ENCODE data around the gene ARID1B.
A peak's percentile ranks its signal among the peaks of the same experiment; 100 is the strongest.

ARID1B gene

GRCh38 chr6:156830126-156830525, 52.9 kb downstream of the ARID1B start:
- Histone ChIP-seq H3K9me3 (no peaks in the 10 kb centered on the region), H3K36me3 (peaks cover 16% of the 10 kb centered on the region), H3K4me3 (ENCODE audit: low read depth, low read length) (no peak overlapping the region), H3K4me1 (peaks cover 24% of the 10 kb centered on the region), H3K27me3 (no peaks in the 10 kb centered on the region)
- no peak for DNase-seq
- no peak for TF ChIP-seq CTCF (IDR thresholded peaks at IDR 0.05; ENCODE audit: low read depth, low read length)

- no peaks in the 10 kb centered on the region for H3K27me3 ChIP-seq
- peaks cover 18% of the 10 kb centered on the region for H3K36me3 ChIP-seq
- H3K4me1 ChIP-seq: peaks cover 11% of the 10 kb centered on the region
- DNase-seq: peak; percentile 39
- TF ChIP-seq CTCF (IDR thresholded peaks at IDR 0.05; ENCODE audit: low read depth, low read length): no peak
- no peak overlapping the region for H3K4me3 ChIP-seq (ENCODE audit: low read depth, low read length)
- no peaks in the 10 kb centered on the region for H3K9me3 ChIP-seq
Measured at GRCh38 chr6:156832231-156832647, 55.1 kb downstream of the ARID1B start.

- TF ChIP-seq CTCF (IDR thresholded peaks at IDR 0.05; ENCODE audit: low read depth, low read length): no peak
- H3K27me3 ChIP-seq: no peaks in the 10 kb centered on the region
- peaks cover 18% of the 10 kb centered on the region for H3K36me3 ChIP-seq
- H3K4me3 ChIP-seq (ENCODE audit: low read depth, low read length): no peak overlapping the region
- DNase-seq: no peak
- H3K4me1 ChIP-seq: peaks cover 10% of the 10 kb centered on the region
- H3K9me3 ChIP-seq: no peaks in the 10 kb centered on the region
Measured at GRCh38 chr6:156832669-156833068, 55.5 kb downstream of the ARID1B start.

- H3K9me3 ChIP-seq: no peaks in the 10 kb centered on the region
- TF ChIP-seq CTCF (IDR thresholded peaks at IDR 0.05; ENCODE audit: low read depth, low read length): no peak
- DNase-seq: no peak
- H3K27me3 ChIP-seq: no peaks in the 10 kb centered on the region
- no peak overlapping the region for H3K4me3 ChIP-seq (ENCODE audit: low read depth, low read length)
- peaks cover 18% of the 10 kb centered on the region for H3K36me3 ChIP-seq
- peaks cover 11% of the 10 kb centered on the region for H3K4me1 ChIP-seq
Measured at GRCh38 chr6:156833755-156834154, 56.6 kb downstream of the ARID1B start.

GRCh38 chr6:156839129-156839528, 62.0 kb downstream of the ARID1B start:
- no peak for DNase-seq
- no peaks in the 10 kb centered on the region for H3K27me3 ChIP-seq
- H3K36me3 ChIP-seq: peaks cover 5% of the 10 kb centered on the region; the same call in 1 of the 2 replicates
- TF ChIP-seq CTCF (IDR thresholded peaks at IDR 0.05; ENCODE audit: low read depth, low read length): no peak
- H3K4me1 ChIP-seq: peaks cover 31% of the 10 kb centered on the region
- no peaks in the 10 kb centered on the region for H3K9me3 ChIP-seq
- H3K4me3 ChIP-seq (ENCODE audit: low read depth, low read length): no peak overlapping the region

GRCh38 chr6:156839591-156840001, 62.4 kb downstream of the ARID1B start:
- Histone ChIP-seq H3K9me3 (no peaks in the 10 kb centered on the region), H3K27me3 (no peaks in the 10 kb centered on the region), H3K36me3 (peaks cover 5% of the 10 kb centered on the region; the same call in 1 of the 2 replicates), H3K4me1 (peaks cover 31% of the 10 kb centered on the region), H3K4me3 (ENCODE audit: low read depth, low read length) (0 out of 2 replicates have a peak overlapping the region, but pooled peaks have one; percentile 12)
- no peak for TF ChIP-seq CTCF (IDR thresholded peaks at IDR 0.05; ENCODE audit: low read depth, low read length)
- DNase-seq: peak; percentile 68
